ENCODE measurements around the gene TRAPPC10.

GRCh38 chr21:44006656-44007055 is 5.5 kb upstream of the TRAPPC10 start:
- no peak for TF ChIP-seq REST (IDR thresholded peaks at IDR 0.05; ENCODE audit: insufficient replicate concordance, low read depth)
- TF ChIP-seq CTCF (IDR thresholded peaks at IDR 0.05; ENCODE audit: insufficient read depth, low read length), result no peak
- TF ChIP-seq POLR2AphosphoS5 (IDR thresholded peaks at IDR 0.05; ENCODE audit: low read depth), result no peak
- no peak for TF ChIP-seq GABPA (IDR thresholded peaks at IDR 0.05; ENCODE audit: low read depth)
- TF ChIP-seq SPI1 (IDR thresholded peaks at IDR 0.05; ENCODE audit: borderline replicate concordance, low read depth), result no peak
